Dendritic cell treated with granulocyte-macrophage colony-stimulating factor and Interleukin-4, amounts not matched to agents 40 ng/mL and 50 ng/mL, for 4 days (primary cell): Measurements from ENCODE around the gene PIGZ.

Experiments used
- H3K27ac Mint-ChIP-seq: one replicate; pipeline ENCODE4 v1.8.0; 2022; ENCODE audit warnings: mild to moderate bottlenecking, mixed read lengths
- H3K27me3 Mint-ChIP-seq: one replicate; pipeline ENCODE4 v1.8.0; 2022; ENCODE audit warnings: mild to moderate bottlenecking, mixed read lengths
- H3K36me3 Mint-ChIP-seq: one replicate; pipeline ENCODE4 v1.8.0; 2022; ENCODE audit warnings: low read depth, mixed read lengths
- H3K4me1 Mint-ChIP-seq: one replicate; pipeline ENCODE4 v1.8.0; 2022; ENCODE audit warnings: low read depth, mixed read lengths
- H3K4me3 Mint-ChIP-seq: one replicate; pipeline ENCODE4 v1.8.0; 2022; ENCODE audit warnings: mild to moderate bottlenecking, moderate library complexity, mixed read lengths
- H3K9me3 Mint-ChIP-seq: one replicate; pipeline ENCODE4 v1.8.0; 2022; ENCODE audit warnings: mixed read lengths
- intact Hi-C: fragments of 100-400 bp; cut with micrococcal nuclease; formaldehyde crosslinking; loops from one replicate; pipeline ENCODE4 v1.15.0; 2022

The PIGZ gene

GRCh38 chr3:196915375-196915774 is 53.3 kb downstream of the PIGZ start:
- H3K27ac Mint-ChIP-seq = no peak overlapping the region
- peaks cover 17% of the 10 kb centered on the region for H3K9me3 Mint-ChIP-seq
- no peak overlapping the region for H3K4me3 Mint-ChIP-seq
- intact Hi-C loops = no loop called here
- no peaks in the 10 kb centered on the region for H3K27me3 Mint-ChIP-seq
- H3K4me1 Mint-ChIP-seq = peaks cover 42% of the 10 kb centered on the region
- H3K36me3 Mint-ChIP-seq = peaks cover 56% of the 10 kb centered on the region

- peaks cover 56% of the 10 kb centered on the region for H3K36me3 Mint-ChIP-seq
- no peak overlapping the region for H3K4me3 Mint-ChIP-seq
- intact Hi-C loops = no loop called here
- H3K9me3 Mint-ChIP-seq = peaks cover 17% of the 10 kb centered on the region
- H3K27me3 Mint-ChIP-seq = no peaks in the 10 kb centered on the region
- no peak overlapping the region for H3K27ac Mint-ChIP-seq
- peaks cover 40% of the 10 kb centered on the region for H3K4me1 Mint-ChIP-seq
These were observed 53.8 kb downstream of the PIGZ start for GRCh38 chr3:196914866-196915265.

GRCh38 chr3:196903740-196904139 is 64.9 kb downstream of the PIGZ start:
- Mint-ChIP-seq H3K36me3 (peaks cover 82% of the 10 kb centered on the region), H3K4me1 (peaks cover 9% of the 10 kb centered on the region), H3K9me3 (no peaks in the 10 kb centered on the region), H3K27me3 (no peaks in the 10 kb centered on the region), H3K27ac (no peak overlapping the region), H3K4me3 (no peak overlapping the region)
- intact Hi-C loops = no loop called here

- peaks cover 68% of the 10 kb centered on the region for H3K36me3 Mint-ChIP-seq
- no peak overlapping the region for H3K27ac Mint-ChIP-seq
- no peaks in the 10 kb centered on the region for H3K4me1 Mint-ChIP-seq
- H3K9me3 Mint-ChIP-seq = no peaks in the 10 kb centered on the region
- H3K4me3 Mint-ChIP-seq = no peak overlapping the region
- H3K27me3 Mint-ChIP-seq = no peaks in the 10 kb centered on the region
- intact Hi-C loops = no loop called here
These were observed 66.3 kb downstream of the PIGZ start for GRCh38 chr3:196902296-196902695.

GRCh38 chr3:196901768-196902167 is 66.9 kb downstream of the PIGZ start:
- intact Hi-C loops = no loop called here
- Mint-ChIP-seq H3K9me3 (no peaks in the 10 kb centered on the region), H3K36me3 (peaks cover 62% of the 10 kb centered on the region), H3K4me1 (no peaks in the 10 kb centered on the region), H3K27ac (no peak overlapping the region), H3K4me3 (no peak overlapping the region), H3K27me3 (no peaks in the 10 kb centered on the region)
